HFF-Myc (cell line): ENCODE measurements around the gene CPNE5.

Source experiments
- DNase-seq: peaks from one replicate; pipeline ENCODE4 v3.0.0-alpha.2; 2011; ENCODE audit warnings: low read depth; ENCODE audit errors: extremely low read depth
- H3K4me3 ChIP-seq: replicated peaks from 2 replicates; pipeline ENCODE4 v1.5.1; 2011; ENCODE audit warnings: low read depth, mild to moderate bottlenecking, control low read depth, low read length
- CTCF ChIP-seq: IDR thresholded peaks from 2 replicates; pipeline ENCODE4 v1.5.1; 2012; ENCODE audit warnings: mild to moderate bottlenecking, low read depth, low read length, control low read depth; ENCODE audit errors: missing control alignments

Gene CPNE5

DNA sequence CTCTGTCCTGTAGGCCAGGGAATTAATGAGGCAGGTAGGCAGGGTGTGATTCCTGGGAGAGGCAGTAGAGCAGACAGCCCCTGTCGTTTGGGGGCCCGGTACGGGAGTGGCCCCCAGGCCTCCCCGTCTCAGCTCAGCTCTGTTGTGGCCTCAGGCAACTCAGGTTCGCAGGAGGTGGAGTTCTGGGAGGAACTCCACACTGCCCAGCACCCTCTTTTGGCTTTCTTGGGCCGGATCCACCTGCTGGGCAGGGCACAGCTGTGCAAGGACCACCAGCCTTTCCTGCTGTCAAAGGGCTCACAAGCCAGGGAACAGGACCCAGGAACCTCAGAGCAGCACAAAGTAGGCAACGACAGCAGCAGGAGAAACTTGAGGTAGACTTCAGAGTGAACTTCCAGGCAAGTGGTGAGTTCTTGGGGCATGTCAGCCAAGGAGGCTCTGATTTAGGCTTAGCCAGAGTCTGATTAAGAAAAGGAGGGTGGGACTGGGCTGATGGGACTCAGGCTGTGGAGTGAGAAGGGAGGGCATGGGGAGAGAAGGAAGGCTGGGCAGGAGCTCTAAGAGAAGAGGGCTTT is 104.7 kb downstream of the CPNE5 start:
- no peak for TF ChIP-seq CTCF
- no peak overlapping the region for H3K4me3 ChIP-seq
- no peak for DNase-seq

- no peak overlapping the region for H3K4me3 ChIP-seq
- no peak for DNase-seq
- no peak for TF ChIP-seq CTCF
These were observed 105.9 kb downstream of the CPNE5 start for GRCh38 chr6:36733300-36733699.

DNA sequence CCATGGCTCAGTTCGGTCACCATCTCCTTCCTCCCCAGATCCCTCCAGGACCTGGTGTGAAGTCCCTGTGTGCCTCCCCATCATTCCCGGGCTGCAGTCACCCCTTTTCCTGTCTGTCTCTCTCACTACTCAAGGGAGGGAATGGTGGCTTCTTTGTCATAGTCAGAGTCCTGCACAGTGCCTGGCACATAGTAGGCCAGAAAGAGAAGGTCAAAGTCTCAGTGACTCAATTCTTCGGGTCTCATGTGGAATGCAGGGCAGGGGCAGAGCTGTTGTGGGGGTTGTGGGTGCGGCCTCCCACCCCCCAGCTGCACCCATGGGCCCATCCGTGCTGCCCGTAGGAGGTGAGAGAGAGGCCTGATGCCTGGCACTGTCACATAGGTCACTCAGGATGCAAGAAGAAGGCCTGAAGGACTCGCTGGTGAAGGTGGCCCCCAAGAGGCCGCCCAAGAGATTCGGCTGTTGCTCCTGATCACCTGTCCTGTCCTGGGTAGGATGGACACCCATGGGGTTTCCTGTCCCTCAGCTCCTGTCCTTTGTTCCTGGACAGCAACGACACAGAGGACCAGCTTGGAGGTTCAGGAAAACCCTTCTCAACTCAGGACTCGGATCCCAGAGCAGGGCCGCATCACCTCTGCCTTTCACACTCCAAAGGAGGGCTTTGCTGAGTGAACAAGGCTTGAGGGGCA is 107.5 kb downstream of the CPNE5 start:
- no peak for TF ChIP-seq CTCF

GRCh38 chr6:36730424-36731380 is 108.5 kb downstream of the CPNE5 start:
- no peak for TF ChIP-seq CTCF
- no peak overlapping the region for H3K4me3 ChIP-seq
- no peak for DNase-seq

More for the DNA sequence above, 107.5 kb downstream of the CPNE5 start:
- no peak for DNase-seq
- no peak overlapping the region for H3K4me3 ChIP-seq

DNA sequence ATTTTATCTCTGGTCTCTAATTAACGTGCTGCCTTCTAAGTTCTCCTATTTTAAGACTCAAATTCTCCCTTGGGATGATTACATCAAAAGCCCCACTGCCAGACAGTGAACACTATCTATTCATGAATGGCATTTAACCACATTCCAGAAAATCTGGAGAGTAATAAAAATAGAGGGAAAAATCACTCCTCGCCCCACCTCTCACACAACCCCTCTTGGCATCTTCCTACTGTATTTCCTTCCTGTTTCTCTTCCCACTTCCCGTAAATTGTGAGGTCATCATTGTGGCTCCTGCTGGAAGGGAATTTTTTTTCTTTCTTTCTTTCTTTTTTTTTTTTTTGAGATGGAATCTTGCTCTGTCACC is 110.1 kb downstream of the CPNE5 start:
- DNase-seq, result no peak
- no peak overlapping the region for H3K4me3 ChIP-seq
- no peak for TF ChIP-seq CTCF

DNA sequence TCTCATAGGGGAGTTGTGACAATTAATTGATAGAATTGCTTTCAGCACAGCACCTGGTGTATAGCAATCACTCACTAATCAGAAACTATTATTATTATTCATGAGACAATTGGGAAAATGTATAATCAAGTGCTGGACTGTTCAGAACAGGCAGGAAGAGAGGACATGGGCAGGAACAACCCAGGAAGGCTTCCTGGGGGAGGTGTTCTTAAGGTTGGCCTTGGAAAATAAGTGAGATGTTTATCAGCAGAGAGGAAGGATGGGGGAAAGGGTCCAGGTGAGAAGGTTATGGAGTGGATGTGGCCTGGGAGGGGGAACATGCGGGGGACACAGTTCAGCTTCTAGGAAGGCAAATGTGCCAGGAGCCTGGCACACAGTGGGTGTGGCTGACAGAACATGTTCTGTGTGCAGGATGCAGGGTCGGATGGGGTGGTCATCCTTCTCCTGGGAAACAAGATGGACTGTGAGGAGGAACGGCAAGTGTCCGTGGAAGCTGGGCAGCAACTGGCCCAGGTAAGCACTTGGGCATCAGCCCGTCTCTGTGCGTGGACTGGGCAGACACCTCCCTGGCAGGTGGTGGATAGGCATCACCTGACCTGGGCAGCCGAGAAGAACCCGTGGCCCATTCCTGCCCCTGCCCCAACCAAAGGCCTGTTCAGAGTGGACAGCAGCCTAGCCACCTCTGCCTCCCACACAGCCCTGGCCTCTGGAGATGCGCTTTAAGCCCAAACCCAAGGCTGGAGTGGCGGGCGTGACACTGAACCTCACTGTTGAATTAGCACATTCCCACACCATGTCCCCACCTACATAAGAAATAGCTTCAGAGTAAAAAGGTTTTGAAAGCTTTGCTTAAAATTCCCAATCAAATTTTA is 110.7 kb downstream of the CPNE5 start:
- no peak overlapping the region for H3K4me3 ChIP-seq
- no peak for TF ChIP-seq CTCF
- no peak for DNase-seq
